OCI-LY7 (cell line): ENCODE measurements around the gene ZW10. TPM values are rescaled to one million over a fixed set of nuclear protein-coding genes. Genes with fewer than 3 reads are reported as not detected.

Experiments used
- BruUV-seq: library from RNA; stranded (reverse); fragments of 400-500 nt; replicated peaks from 2 replicates; lab custom pipeline; 2021; lab: Mats Ljungman, UMichigan
- CTCF ChIA-PET: fragments of 300-600 bp; sonication (Branson Sonifier 250); formaldehyde crosslinking; loops from one replicate; lab custom pipeline; 2022; ENCODE audit warnings: antibody characterized with exemption; ENCODE audit not compliant: unreplicated experiment; lab: Charles Lee
- POLR2A ChIA-PET: fragments of 300-600 bp; sonication (Branson Sonifier 250); formaldehyde crosslinking; loops from one replicate; lab custom pipeline; 2022; ENCODE audit warnings: antibody characterized with exemption; lab: Charles Lee
- DNase-seq: peaks from one replicate; pipeline ENCODE4 v3.0.0-alpha.2; 2015; ENCODE audit warnings: low spot score
- H2AFZ ChIP-seq: fragments of 200-600 bp; sonication (generic), shearing (Covaris generic); 2 replicates; pipeline ENCODE4 v1.6.1; 2014; ENCODE audit warnings: mild to moderate bottlenecking, antibody characterized with exemption, low read length, moderate library complexity
- H3K27ac ChIP-seq: fragments of 200-600 bp; sonication (generic); 2 replicates; pipeline ENCODE4 v1.5.1; 2014; ENCODE audit warnings: mixed run types, low read depth, mild to moderate bottlenecking, moderate library complexity, low read length, inconsistent platforms; ENCODE audit not compliant: poor library complexity, severe bottlenecking
- H3K36me3 ChIP-seq: fragments of 200-600 bp; sonication (generic); 2 replicates; pipeline ENCODE4 v1.6.1; 2014; ENCODE audit warnings: mild to moderate bottlenecking, antibody characterized with exemption, low read length, moderate library complexity, mixed read lengths; ENCODE audit not compliant: insufficient read depth
- H3K4me1 ChIP-seq: fragments of 200-600 bp; sonication (generic); 2 replicates; pipeline ENCODE4 v1.5.1; 2014; ENCODE audit warnings: mild to moderate bottlenecking, low read length; ENCODE audit not compliant: insufficient read depth, poor library complexity, severe bottlenecking
- H3K4me2 ChIP-seq: fragments of 200-600 bp; sonication (generic); 2 replicates; pipeline ENCODE4 v1.6.1; 2014; ENCODE audit warnings: mild to moderate bottlenecking, low read length
- H3K4me3 ChIP-seq: fragments of 200-600 bp; sonication (generic); 2 replicates; pipeline ENCODE4 v1.5.1; 2014; ENCODE audit warnings: mild to moderate bottlenecking, low read depth, low read length; ENCODE audit not compliant: poor library complexity, severe bottlenecking
- H3K79me2 ChIP-seq: fragments of 200-600 bp; sonication (generic); 2 replicates; pipeline ENCODE4 v1.6.1; 2016; ENCODE audit warnings: low read depth, mild to moderate bottlenecking, low read length, moderate library complexity, mixed read lengths; ENCODE audit not compliant: insufficient read depth
- H3K9me2 ChIP-seq: fragments of 200-600 bp; sonication (generic); 2 replicates; pipeline ENCODE4 v1.6.1; 2016; ENCODE audit warnings: mild to moderate bottlenecking, low read length, mixed read lengths; ENCODE audit not compliant: insufficient read depth
- H3K9me3 ChIP-seq: fragments of 200-600 bp; sonication (generic); 2 replicates; pipeline ENCODE4 v1.6.1; 2014; ENCODE audit warnings: mild to moderate bottlenecking, mixed run types, low read length, mixed read lengths
- H4K20me1 ChIP-seq: fragments of 200-600 bp; sonication (generic); 2 replicates; pipeline ENCODE4 v1.6.1; 2014; ENCODE audit warnings: mild to moderate bottlenecking, antibody characterized with exemption, low read length, moderate library complexity, mixed read lengths; ENCODE audit not compliant: insufficient read depth
- CTCF ChIP-seq: fragments of 200-600 bp; sonication (generic); conservative IDR thresholded peaks from 2 replicates; pipeline ENCODE4 v1.5.1; 2014; ENCODE audit warnings: mild to moderate bottlenecking, antibody characterized with exemption, low read length, moderate library complexity, mixed read lengths
- EZH2phosphoT487 ChIP-seq: fragments of 200-600 bp; sonication (generic); IDR thresholded peaks from 2 replicates; pipeline ENCODE4 v1.6.1; 2018; ENCODE audit warnings: low read depth, borderline replicate concordance, mild to moderate bottlenecking, mixed run types, antibody characterized with exemption, low read length, moderate library complexity, mixed read lengths
- intact Hi-C: fragments of 100-400 bp; cut with micrococcal nuclease; formaldehyde crosslinking; loops from one replicate; pipeline ENCODE4 v1.10.0; 2022; ENCODE audit not compliant: unreplicated experiment
- total RNA-seq, 2 experiments: library from RNA; depleted of rRNA in 1 of 2; stranded (reverse); fragments of >200 nt in 1 of 2; shearing (Covaris generic) in 1 of 2; gene quantifications; 2 replicates each; pipeline ENCODE4 v1.2.3, GENCODE V29; 2014 to 2022

ZW10 gene
- total RNA-seq, 2 experiments from 2014 or later = 18.9 to 19.9 TPM

DNA sequence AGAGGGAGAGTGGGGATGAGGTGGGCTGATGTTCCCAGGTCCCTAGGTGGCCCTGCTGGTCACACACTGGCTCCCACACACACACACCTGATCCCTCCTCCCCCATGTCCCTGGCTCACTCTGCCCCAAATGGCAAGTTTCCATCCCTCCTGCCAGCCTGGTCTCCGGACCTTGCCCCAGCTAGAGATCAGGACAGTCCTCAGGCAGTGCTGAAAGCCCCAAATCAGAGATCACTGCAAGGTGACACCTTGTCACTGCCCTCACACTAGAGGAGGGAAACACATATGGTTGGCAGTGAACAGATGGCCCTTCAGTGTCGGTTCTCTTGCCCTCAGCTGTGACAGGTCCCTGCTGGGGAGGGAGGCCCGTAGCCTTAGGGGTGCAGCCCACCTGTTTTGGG lies 75.0 kb downstream of the ZW10 start:
- Histone ChIP-seq H4K20me1 (no peaks in the 10 kb centered on the region), H3K79me2 (no peaks in the 10 kb centered on the region), H3K9me3 (no peaks in the 10 kb centered on the region), H3K9me2 (no peaks in the 10 kb centered on the region), H2AFZ (no peak overlapping the region), H3K4me1 (no peaks in the 10 kb centered on the region), H3K36me3 (no peaks in the 10 kb centered on the region), H3K27ac (no peak overlapping the region), H3K4me3 (no peak overlapping the region), H3K4me2 (no peak overlapping the region)
- POLR2A ChIA-PET = no interaction called here
- no peak for DNase-seq
- intact Hi-C loops = no loop called here
- CTCF ChIA-PET = no interaction called here
- BruUV-seq = no TSS peak
- TF ChIP-seq CTCF (no peak), EZH2phosphoT487 (no peak)

DNA sequence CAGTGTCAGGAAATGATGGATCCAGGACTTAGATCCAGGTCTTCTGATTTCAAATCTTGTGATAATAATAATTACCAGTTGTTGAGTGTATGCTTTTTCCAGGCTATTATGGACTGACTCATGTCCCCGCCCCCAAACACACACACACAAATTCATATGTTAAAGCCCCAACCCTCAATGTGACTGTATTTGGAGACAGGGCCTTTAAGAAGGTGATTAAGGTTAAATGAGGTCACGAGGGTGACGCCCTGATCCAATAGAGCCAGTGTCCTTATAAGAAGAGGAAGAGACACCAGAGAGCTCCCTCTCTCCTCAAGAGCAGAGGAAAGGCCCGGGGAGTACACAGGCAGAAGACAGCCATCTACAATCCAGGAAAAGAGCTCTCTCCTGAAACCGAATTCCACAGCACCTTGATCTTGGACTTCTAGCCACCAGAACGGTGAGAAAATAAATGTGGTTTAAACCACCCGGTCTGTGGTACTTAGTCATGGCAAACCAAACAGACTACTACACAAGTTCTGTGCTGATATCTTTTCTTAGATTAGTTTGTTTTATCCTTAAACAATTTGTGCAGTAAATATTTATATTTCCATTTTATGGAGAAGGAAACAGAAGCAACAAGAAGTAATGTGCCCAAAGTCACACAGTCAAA lies 75.6 kb downstream of the ZW10 start:
- no peak overlapping the region for H3K27ac ChIP-seq
- intact Hi-C loops = no loop called here
- no peaks in the 10 kb centered on the region for H4K20me1 ChIP-seq
- no peak for DNase-seq
- no TSS peak for BruUV-seq
- H3K4me1 ChIP-seq = no peaks in the 10 kb centered on the region
- POLR2A ChIA-PET = interaction anchor here (0.6 kb wide), 1 partner anchor 277 kb away, joined by 3 read pairs; no protein-coding TSS in a partner anchor
- H3K4me2 ChIP-seq = no peak overlapping the region
- no peaks in the 10 kb centered on the region for H3K36me3 ChIP-seq
- no peaks in the 10 kb centered on the region for H3K79me2 ChIP-seq
- CTCF ChIA-PET = no interaction called here
- H3K4me3 ChIP-seq = no peak overlapping the region
- H3K9me3 ChIP-seq = no peaks in the 10 kb centered on the region
- no peak overlapping the region for H2AFZ ChIP-seq
- TF ChIP-seq CTCF = no peak
- TF ChIP-seq EZH2phosphoT487 = no peak
- no peaks in the 10 kb centered on the region for H3K9me2 ChIP-seq

GRCh38 chr11:113697111-113697510 lies 76.4 kb downstream of the ZW10 start:
- Histone ChIP-seq H3K9me3 (no peaks in the 10 kb centered on the region), H3K79me2 (no peaks in the 10 kb centered on the region), H3K4me3 (no peak overlapping the region), H3K36me3 (no peaks in the 10 kb centered on the region), H2AFZ (no peak overlapping the region), H3K4me2 (no peak overlapping the region), H3K9me2 (no peaks in the 10 kb centered on the region), H3K27ac (no peak overlapping the region), H3K4me1 (no peaks in the 10 kb centered on the region), H4K20me1 (no peaks in the 10 kb centered on the region)
- no peak for DNase-seq
- intact Hi-C loops = no loop called here
- TF ChIP-seq EZH2phosphoT487 (no peak), CTCF (no peak)
- POLR2A ChIA-PET = interaction anchor here (0.6 kb wide), 1 partner anchor 278 kb away, joined by 3 read pairs; no protein-coding TSS in a partner anchor
- CTCF ChIA-PET = no interaction called here
- BruUV-seq = no TSS peak
